ENCODE measurements around the gene ITGB3. TPM values are rescaled to one million over a fixed set of nuclear protein-coding genes. Genes with fewer than 3 reads are reported as not detected.
"Not testable (repeated sequence)": the region's sequence is repeated elsewhere in the genome, so short reads cannot be mapped to it uniquely, and the experiment has no call there.

The ITGB3 gene
- total RNA-seq, 2 donors from 2014 or later = 7.8 to 283 TPM

GRCh38 chr17:47214931-47215330 is 38.7 kb upstream of the ITGB3 start:
- H3K9me3 ChIP-seq (ENCODE audit: control insufficient read depth, low read length, poor library complexity, severe bottlenecking) = no peaks in the 10 kb centered on the region
- Mint-ChIP-seq H3K4me1 (peaks cover 6% of the 10 kb centered on the region), H3K27ac (no peak overlapping the region), H3K4me3 (no peak overlapping the region), H3K36me3 (ENCODE audit: low read depth) (no peaks in the 10 kb centered on the region), H3K27me3 (no peaks in the 10 kb centered on the region)
- DNase-seq = no peak
- ATAC-seq = no peak

GRCh38 chr17:47216821-47217220 is 36.8 kb upstream of the ITGB3 start:
- peak overlapping the region; percentile 14 for H3K27ac Mint-ChIP-seq
- not testable (repeated sequence) for H3K27me3 Mint-ChIP-seq; H3K9me3 ChIP-seq (ENCODE audit: control insufficient read depth, low read length, poor library complexity, severe bottlenecking); DNase-seq; ATAC-seq; H3K4me3 Mint-ChIP-seq; H3K36me3 Mint-ChIP-seq (ENCODE audit: low read depth)
- peaks cover 16% of the 10 kb centered on the region for H3K4me1 Mint-ChIP-seq

- H3K4me1 Mint-ChIP-seq = peaks cover 18% of the 10 kb centered on the region
- not testable (repeated sequence) for H3K27me3 Mint-ChIP-seq; H3K36me3 Mint-ChIP-seq (ENCODE audit: low read depth); H3K4me3 Mint-ChIP-seq; H3K9me3 ChIP-seq (ENCODE audit: control insufficient read depth, low read length, poor library complexity, severe bottlenecking); DNase-seq
- peak; percentile 93 for ATAC-seq
- peak overlapping the region; percentile 14 for H3K27ac Mint-ChIP-seq
These were observed 36.3 kb upstream of the ITGB3 start for GRCh38 chr17:47217279-47217678.

- Mint-ChIP-seq H3K27ac (no peak overlapping the region), H3K4me1 (peaks cover 21% of the 10 kb centered on the region)
- no peak for ATAC-seq
These were observed 34.7 kb upstream of the ITGB3 start for GRCh38 chr17:47218896-47219430.

GRCh38 chr17:47219621-47220475 is 33.8 kb upstream of the ITGB3 start:
- ATAC-seq (no peak), DNase-seq (no peak)
- H3K36me3 Mint-ChIP-seq (ENCODE audit: low read depth) = no peaks in the 10 kb centered on the region
- no peaks in the 10 kb centered on the region for H3K27me3 Mint-ChIP-seq
- no peaks in the 10 kb centered on the region for H3K9me3 ChIP-seq (ENCODE audit: control insufficient read depth, low read length, poor library complexity, severe bottlenecking)
- peak overlapping the region; percentile 39 for H3K4me3 Mint-ChIP-seq
- H3K4me1 Mint-ChIP-seq = peaks cover 21% of the 10 kb centered on the region
- peak overlapping the region; percentile 29 for H3K27ac Mint-ChIP-seq

More at GRCh38 chr17:47218896-47219430, 34.7 kb upstream of the ITGB3 start:
- DNase-seq = no peak
- H3K9me3 ChIP-seq (ENCODE audit: control insufficient read depth, low read length, poor library complexity, severe bottlenecking) = no peaks in the 10 kb centered on the region
- no peaks in the 10 kb centered on the region for H3K27me3 Mint-ChIP-seq
- H3K4me3 Mint-ChIP-seq = no peak overlapping the region
- no peaks in the 10 kb centered on the region for H3K36me3 Mint-ChIP-seq (ENCODE audit: low read depth)

GRCh38 chr17:47220531-47220999 is 33.1 kb upstream of the ITGB3 start:
- H3K9me3 ChIP-seq (ENCODE audit: control insufficient read depth, low read length, poor library complexity, severe bottlenecking) = no peaks in the 10 kb centered on the region
- H3K27ac Mint-ChIP-seq = peak overlapping the region; percentile 29
- no peaks in the 10 kb centered on the region for H3K27me3 Mint-ChIP-seq
- H3K4me3 Mint-ChIP-seq = peak overlapping the region; percentile 39
- no peaks in the 10 kb centered on the region for H3K36me3 Mint-ChIP-seq (ENCODE audit: low read depth)
- ATAC-seq (peak; percentile 17), DNase-seq (no peak)
- H3K4me1 Mint-ChIP-seq = peaks cover 21% of the 10 kb centered on the region

GRCh38 chr17:47221154-47221553 is 32.5 kb upstream of the ITGB3 start:
- Mint-ChIP-seq H3K4me1 (peaks cover 21% of the 10 kb centered on the region), H3K27ac (peak overlapping the region; percentile 29), H3K36me3 (ENCODE audit: low read depth) (no peaks in the 10 kb centered on the region), H3K27me3 (no peaks in the 10 kb centered on the region), H3K4me3 (no peak overlapping the region)
- DNase-seq (no peak), ATAC-seq (no peak)
- no peaks in the 10 kb centered on the region for H3K9me3 ChIP-seq (ENCODE audit: control insufficient read depth, low read length, poor library complexity, severe bottlenecking)

GRCh38 chr17:47222047-47222446 is 31.6 kb upstream of the ITGB3 start:
- Mint-ChIP-seq H3K27me3 (no peaks in the 10 kb centered on the region), H3K4me1 (peaks cover 21% of the 10 kb centered on the region), H3K4me3 (no peak overlapping the region), H3K36me3 (ENCODE audit: low read depth) (no peaks in the 10 kb centered on the region), H3K27ac (no peak overlapping the region)
- H3K9me3 ChIP-seq (ENCODE audit: control insufficient read depth, low read length, poor library complexity, severe bottlenecking) = no peaks in the 10 kb centered on the region
- ATAC-seq (no peak), DNase-seq (no peak)

GRCh38 chr17:47223007-47223406 is 30.6 kb upstream of the ITGB3 start:
- no peak for DNase-seq
- H3K27me3 Mint-ChIP-seq = no peaks in the 10 kb centered on the region
- no peaks in the 10 kb centered on the region for H3K9me3 ChIP-seq (ENCODE audit: control insufficient read depth, low read length, poor library complexity, severe bottlenecking)
- H3K4me3 Mint-ChIP-seq = no peak overlapping the region
- no peak for ATAC-seq
- H3K27ac Mint-ChIP-seq = no peak overlapping the region
- H3K36me3 Mint-ChIP-seq (ENCODE audit: low read depth) = no peaks in the 10 kb centered on the region
- H3K4me1 Mint-ChIP-seq = peaks cover 19% of the 10 kb centered on the region

GRCh38 chr17:47223460-47223859 is 30.2 kb upstream of the ITGB3 start:
- no peak overlapping the region for H3K4me3 Mint-ChIP-seq
- no peaks in the 10 kb centered on the region for H3K36me3 Mint-ChIP-seq (ENCODE audit: low read depth)
- H3K27me3 Mint-ChIP-seq = no peaks in the 10 kb centered on the region
- H3K4me1 Mint-ChIP-seq = peaks cover 19% of the 10 kb centered on the region
- ATAC-seq (no peak), DNase-seq (no peak)
- H3K27ac Mint-ChIP-seq = no peak overlapping the region
- no peaks in the 10 kb centered on the region for H3K9me3 ChIP-seq (ENCODE audit: control insufficient read depth, low read length, poor library complexity, severe bottlenecking)

GRCh38 chr17:47224077-47224476 is 29.6 kb upstream of the ITGB3 start:
- H3K36me3 Mint-ChIP-seq (ENCODE audit: low read depth); ATAC-seq; DNase-seq; H3K27ac Mint-ChIP-seq; H3K27me3 Mint-ChIP-seq; H3K4me3 Mint-ChIP-seq; H3K9me3 ChIP-seq (ENCODE audit: control insufficient read depth, low read length, poor library complexity, severe bottlenecking): not testable (repeated sequence)
- peaks cover 19% of the 10 kb centered on the region for H3K4me1 Mint-ChIP-seq

GRCh38 chr17:47224966-47225365 is 28.7 kb upstream of the ITGB3 start:
- Mint-ChIP-seq H3K36me3 (ENCODE audit: low read depth) (no peaks in the 10 kb centered on the region), H3K27me3 (no peaks in the 10 kb centered on the region), H3K4me3 (no peak overlapping the region), H3K27ac (no peak overlapping the region), H3K4me1 (peaks cover 25% of the 10 kb centered on the region)
- no peaks in the 10 kb centered on the region for H3K9me3 ChIP-seq (ENCODE audit: control insufficient read depth, low read length, poor library complexity, severe bottlenecking)
- DNase-seq = no peak
- ATAC-seq = no peak

GRCh38 chr17:47225436-47225858 is 28.2 kb upstream of the ITGB3 start:
- H3K36me3 Mint-ChIP-seq (ENCODE audit: low read depth) = no peaks in the 10 kb centered on the region
- peaks cover 5% of the 10 kb centered on the region for H3K27me3 Mint-ChIP-seq
- ATAC-seq (no peak), DNase-seq (no peak)
- no peak overlapping the region for H3K27ac Mint-ChIP-seq
- H3K4me1 Mint-ChIP-seq = peaks cover 25% of the 10 kb centered on the region
- H3K9me3 ChIP-seq (ENCODE audit: control insufficient read depth, low read length, poor library complexity, severe bottlenecking) = no peaks in the 10 kb centered on the region
- H3K4me3 Mint-ChIP-seq = no peak overlapping the region

Data from T-helper 17 cell (primary cell).